M059J (cell line): Measurements from ENCODE around the gene EXOC4. TPM values are rescaled to one million over a fixed set of nuclear protein-coding genes. Genes with fewer than 3 reads are reported as not detected.
A peak's percentile ranks its signal among the peaks of the same experiment; 100 is the strongest.

Source experiments
- DNase-seq: peaks from one replicate; pipeline ENCODE4 v3.0.0-alpha.2; 2012; ENCODE audit warnings: low read depth
- total RNA-seq: library from RNA; depleted of rRNA; stranded (reverse); fragments of >200 nt; shearing (Covaris generic); gene quantifications from 2 replicates; pipeline ENCODE4 v1.2.3, GENCODE V29; 2014

EXOC4 gene
- total RNA-seq, 1 experiment from 2014 or later: 70.5 TPM

DNA sequence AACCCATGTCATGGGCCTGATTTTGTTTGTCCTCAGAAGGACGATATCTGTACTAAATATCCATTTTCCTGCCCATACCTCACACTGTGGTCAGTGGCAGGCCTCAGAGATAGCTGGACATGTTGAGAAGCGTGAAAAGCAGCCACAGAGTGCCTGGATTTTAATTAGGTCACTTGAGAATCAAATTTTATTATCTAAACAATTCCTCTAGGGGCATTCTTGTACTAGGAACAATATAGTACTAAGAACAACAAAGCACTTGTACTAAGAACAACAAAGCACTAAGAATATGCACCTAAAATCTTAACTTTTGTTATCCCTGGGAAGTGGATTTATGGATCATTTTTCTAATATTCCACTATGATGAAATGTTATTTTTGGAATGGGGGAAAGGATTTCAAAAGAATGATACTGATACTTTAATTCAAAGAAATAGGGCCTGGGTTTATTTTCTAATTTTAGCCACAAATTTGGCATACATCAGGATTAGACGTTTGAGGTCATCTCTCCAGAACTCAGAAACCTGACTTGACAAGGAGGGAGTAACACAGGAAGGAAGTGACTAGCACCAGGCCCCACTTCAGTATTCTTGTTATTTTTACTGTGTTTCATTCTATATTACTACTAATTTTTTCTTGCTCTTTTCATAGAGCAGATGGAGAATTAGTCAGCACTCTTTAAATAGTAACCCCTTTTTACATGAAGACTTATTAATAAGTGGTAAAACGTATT is 112.2 kb downstream of the EXOC4 start:
- peak; percentile 39 for DNase-seq

DNA sequence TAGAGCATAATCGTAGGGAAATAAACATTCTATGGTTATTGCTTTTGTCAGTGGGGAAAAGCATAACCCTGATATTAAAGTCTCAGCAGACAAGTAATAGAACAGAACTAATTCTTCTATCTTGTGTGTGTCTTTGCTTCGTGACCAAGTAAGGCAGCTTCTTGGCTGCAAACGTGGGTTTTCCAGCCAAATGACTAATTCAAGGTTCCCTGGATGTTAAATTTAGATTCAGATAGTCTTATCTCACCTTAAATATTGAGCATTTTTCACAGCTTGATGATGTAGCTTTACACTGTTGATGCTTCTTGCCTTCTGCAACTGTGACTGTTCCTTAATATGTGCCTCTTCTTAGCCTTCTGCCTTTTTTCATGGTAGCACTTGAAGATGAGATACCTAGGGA is 113.0 kb downstream of the EXOC4 start:
- peak; percentile 30 for DNase-seq

DNA sequence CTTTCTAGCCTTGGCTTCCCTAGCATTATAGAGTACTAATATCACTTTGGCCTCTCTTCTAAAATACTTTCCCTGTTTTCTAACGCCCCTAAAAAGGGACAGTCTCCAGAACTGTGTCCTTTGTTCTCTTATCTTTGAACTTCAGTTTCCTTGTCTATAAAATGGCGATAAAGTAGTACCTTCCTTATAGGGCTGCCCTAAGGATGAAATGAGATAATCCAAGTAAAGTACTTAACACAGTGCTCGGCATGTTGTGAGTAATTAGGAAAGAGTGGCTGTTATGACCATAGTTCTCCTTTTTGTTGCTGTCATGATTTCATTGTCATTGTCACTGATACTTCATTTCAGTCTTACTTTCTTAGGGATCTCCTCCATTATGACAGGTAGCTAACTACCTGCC is 114.7 kb downstream of the EXOC4 start:
- no peak for DNase-seq

DNA sequence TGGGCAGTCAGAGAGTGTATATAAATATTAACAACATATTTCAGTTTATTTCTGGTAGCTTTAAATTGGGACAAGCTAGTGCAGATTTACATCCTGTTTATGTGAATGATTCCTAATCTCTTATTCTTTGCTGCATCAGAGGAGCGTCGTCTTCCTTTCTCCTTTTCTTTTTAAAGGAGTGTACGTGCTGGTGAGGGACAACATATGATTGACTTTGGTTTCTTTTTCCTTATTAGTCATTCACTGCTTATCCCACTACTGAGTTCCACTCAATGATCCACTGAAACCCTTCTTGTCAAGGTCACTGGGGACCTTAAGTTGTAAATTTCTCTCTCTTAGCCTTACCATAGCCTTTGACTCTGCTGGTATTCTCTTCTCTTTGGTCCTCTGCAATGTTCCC is 116.3 kb downstream of the EXOC4 start:
- DNase-seq: no peak

DNA sequence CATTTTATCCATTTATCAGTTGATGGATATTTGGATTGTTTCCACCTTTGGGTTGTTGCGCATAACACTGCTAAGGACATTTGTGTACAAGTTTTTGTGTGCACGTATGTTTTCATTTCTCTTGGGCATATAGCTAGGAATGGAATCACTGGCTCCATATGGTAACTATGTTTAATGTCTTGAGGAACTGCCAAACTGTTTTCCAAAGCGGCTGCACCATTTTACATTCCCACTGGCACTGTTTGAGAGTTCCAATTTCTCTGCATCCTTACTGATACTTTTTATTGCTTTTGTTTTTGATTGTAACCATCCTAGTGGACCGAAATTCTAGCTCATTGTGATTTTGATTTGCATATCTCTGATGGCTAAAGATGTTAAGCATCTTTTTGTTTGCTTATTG is 118.7 kb downstream of the EXOC4 start:
- DNase-seq: no peak

DNA sequence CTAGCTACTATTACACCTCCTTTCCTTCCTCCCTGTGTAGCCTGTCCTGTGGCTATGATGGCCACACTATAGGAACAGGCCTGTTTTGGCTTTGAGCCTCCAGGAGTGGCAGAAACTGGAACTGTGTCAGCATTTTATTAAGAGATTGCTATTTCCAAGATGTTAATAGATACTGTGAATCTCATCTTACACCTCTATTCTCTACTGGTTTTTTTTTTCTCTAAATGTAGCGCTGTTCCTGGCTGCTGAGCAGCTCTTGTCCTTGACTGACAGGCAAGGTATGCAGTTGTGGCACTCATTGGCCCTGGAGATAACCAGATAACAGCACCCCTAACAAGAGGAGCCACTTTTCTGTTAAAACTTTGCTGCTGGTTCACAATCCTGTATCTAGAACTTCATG is 119.5 kb downstream of the EXOC4 start:
- no peak for DNase-seq

DNA sequence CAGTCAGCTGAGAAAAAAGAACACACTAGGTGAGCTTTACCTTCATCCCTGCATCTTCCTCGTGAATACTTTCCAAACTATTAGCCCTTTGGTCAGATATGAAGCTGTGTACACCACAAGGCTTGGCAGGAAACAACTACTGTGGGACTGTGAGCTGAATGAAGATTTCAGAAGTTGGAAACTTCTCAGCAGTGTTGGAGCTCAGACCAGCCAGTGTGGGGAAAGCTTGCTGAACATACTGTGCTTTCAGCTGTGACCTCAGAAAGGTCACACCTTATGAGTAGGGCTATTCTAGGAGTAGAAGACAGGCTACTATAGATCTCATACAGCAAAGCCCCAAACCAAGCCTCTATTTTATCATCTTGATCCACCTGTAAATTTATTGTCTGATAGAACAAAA is 123.6 kb downstream of the EXOC4 start:
- no peak for DNase-seq

DNA sequence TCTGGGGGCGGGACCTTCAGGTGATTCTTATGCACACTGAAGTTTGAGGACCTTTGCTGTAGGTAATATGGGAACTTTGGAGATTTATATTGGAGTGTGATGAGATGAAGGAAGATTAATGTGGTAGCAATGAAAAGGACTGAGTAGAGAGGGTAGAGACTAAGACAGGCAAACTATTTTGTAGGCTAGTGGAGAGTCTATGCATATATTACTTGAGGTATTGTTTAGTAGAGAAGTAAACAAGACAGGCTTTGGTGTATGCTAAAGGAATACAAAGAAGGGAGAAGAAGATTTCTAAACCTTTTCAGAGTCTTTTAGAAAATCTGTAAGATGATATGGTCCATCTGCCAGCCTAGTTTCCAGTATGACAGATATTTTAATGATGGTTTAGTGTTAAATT is 129.1 kb downstream of the EXOC4 start:
- DNase-seq: no peak

DNA sequence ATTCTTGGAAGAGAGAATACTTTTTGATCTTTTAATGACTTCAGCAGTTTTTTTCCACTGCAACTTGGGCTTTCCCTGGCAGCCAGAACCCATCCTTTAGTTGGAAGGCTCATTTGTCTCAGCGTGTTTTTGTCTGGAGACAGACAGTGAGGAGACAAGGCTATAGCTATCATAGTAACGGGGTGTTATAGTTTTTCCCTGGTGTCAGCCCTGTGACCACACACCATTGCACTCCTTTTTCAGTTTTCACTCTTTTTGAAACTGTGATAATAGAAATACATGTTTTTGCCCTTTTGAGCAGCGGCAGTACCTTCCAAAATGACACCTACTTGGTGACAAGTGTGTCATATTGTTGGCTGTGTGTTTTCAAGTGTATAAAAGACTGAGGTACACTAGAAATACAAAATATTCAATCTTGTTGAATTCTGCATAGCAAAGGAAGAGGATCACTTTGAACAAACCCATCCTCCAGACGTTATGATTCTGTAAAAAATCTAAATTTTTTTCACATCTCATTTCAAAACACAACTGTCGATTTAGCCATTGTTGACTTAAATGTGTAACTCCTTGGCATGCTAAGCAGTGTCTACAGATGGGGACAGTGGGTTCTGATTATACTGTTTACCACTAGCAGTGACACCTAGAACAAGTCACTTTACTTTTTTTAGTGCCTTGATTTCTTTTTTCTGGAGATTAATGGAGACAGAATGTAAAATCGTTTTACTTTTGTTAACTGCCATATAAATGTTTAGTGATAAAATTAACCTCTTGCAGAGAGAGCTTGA is 130.1 kb downstream of the EXOC4 start:
- DNase-seq: no peak

DNA sequence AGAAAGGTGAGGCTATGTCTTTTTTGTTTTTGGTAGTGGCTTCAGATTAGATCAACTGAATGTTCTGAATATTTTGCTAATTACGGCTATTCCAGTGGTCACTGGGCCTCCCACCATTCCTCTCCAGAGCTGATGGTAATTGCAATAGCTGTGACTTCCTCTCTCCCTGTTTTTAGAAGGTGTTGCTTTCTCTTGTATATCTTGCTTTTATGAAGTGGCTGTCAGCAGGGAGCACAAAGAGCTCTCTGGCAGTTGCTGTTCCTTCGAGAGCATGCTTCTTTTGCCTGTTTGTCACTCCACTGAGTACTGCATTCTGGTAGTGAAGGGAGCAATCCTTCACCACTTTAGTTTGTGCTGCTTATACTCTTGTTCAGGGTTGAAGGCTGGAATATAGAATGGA is 133.3 kb downstream of the EXOC4 start:
- no peak for DNase-seq

DNA sequence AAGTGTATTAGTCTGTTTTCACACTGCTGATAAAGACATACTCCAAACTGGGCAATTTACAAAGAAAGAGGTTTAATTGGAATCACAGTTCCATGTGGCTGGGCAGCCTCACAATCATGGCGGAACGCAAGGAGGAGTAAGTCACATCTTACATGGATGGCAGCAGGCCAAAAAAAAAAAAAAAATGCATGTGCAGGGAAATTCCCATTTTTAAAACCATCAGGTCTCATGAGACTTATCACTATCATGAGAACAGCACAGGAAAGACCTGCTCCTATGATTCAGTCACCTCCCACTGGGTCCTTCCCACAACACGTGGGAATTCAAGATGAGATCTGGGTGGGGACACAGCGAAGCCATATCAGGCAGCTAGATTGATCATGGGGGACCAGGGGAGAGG is 136.8 kb downstream of the EXOC4 start:
- DNase-seq: no peak

DNA sequence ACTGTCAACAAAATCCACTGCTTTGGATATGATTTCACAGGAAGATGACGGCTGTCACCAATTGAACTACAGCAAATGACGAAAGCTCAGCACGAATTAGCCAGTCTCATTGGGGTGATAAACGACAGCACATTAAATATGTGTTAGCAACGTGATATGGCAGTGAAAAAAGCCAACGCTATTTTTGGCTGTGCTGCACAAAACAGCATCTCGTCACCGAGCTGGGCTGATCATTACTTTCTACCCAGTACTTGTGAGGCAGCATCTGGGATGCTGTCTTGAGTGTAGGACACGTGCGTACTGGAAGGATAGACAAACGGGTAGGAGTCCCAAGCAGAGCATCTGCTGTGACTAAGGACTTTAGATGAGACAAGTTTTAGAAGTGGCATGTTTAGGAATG is 138.3 kb downstream of the EXOC4 start:
- no peak for DNase-seq

DNA sequence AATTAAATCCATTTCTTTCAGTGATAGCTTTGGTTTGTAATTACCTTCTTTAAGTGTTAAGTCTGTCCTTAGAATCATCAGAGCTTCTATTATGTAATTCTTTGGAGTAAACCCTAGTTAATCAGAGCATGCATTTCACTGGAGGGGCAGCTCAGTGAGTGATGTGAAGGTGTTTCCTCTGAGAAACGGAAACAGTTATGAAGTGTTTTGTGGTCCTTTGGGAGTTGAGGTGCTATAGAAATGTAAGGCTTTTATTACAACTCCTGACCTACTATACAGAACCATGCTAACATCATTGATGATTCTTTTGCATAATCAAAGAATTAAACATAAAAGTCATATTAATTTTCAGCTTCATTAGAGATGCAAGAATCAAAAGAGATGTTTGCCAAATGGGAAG is 141.5 kb downstream of the EXOC4 start:
- DNase-seq: no peak

DNA sequence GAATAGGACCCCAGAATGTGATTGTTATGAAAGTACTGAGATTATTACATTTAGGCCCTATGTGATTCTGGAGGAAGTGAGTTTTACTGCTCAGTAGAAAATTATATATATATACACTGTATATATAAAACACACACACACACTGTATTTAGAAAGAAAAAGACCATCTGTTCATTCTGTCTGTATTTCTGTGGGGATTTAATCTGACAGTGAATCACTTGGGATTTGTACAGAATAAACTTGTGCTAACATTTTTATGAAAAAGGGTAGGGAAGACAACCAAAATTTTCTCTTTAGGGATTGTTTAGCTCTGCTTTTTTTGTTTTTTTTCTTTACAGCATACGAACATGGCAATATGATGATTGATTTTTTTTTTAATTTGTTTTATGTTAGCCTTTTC is 142.7 kb downstream of the EXOC4 start:
- no peak for DNase-seq

DNA sequence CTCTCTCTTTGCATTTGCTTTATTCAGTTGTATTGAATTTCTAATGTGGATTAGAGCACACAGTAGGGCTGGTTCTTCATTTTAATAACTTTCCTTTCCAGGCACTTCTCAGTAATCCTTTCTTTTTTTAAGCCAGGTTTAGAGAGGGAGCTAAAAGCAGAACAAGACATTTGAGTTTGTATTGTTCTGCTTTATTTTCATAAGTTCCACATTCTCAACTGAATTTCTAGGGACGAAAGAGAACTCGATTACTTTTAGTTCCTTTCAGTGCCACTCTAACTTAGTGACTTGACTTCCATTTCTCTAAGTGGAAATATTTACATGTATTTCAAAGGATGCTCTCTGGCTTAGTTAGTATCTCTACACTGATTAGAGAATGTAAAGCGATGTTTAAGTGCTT is 145.6 kb downstream of the EXOC4 start:
- no peak for DNase-seq

DNA sequence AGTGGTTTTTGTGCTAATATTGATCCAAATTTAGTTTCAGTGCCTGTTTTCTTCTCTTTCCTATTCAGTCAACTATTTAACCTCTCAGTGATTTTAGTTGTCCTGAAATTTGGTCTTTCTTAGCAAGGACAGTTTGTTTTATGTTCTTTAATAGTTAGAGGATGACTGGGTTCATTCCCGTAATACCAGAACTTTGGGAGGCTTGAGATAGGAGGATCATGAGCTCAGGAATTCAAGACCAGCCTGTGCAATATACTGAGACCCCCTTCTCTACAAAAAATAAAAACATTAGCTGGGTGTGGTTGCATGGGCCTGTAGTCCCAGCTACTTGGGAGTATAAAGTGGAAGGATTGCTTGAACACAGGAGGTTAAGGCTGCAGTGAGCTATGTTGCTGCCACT is 148.3 kb downstream of the EXOC4 start:
- no peak for DNase-seq

DNA sequence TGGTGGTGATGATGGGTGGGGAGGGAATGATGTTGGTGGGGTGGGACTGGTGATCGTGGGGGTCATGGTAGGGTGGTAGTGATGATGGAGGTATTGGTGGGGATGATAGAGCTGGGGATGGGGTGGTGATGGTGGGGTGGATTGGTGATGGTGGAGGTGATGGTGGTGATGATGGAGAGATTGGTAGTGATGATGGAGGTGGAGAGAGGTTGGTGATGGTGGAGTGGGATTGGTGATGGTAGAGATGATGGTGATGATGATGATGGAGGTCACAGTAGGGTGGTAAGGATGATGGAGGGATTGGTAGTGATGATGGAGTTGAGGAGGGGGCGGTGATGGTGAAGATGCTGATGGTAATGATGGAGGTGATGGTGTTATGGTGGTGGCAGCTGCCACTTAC is 155.3 kb downstream of the EXOC4 start:
- no peak for DNase-seq

DNA sequence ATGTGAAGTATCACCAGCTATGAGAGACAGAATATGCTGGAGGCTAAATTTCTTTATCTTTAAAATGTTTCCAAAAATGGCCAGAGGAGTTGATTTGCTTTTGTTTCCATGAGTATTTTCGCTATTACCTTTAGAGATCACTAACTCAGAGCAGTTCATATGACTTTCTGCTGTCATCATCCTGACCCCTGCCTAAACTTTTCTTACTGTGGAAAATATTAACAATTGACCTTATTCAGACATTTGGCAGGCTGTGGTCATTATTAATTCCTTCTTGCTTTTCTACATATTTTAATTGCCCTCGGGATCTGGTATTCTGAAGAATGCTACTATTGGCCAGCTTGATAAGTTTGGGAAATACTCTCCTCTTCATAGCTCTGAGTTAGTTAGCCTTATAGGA is 156.5 kb downstream of the EXOC4 start:
- no peak for DNase-seq

DNA sequence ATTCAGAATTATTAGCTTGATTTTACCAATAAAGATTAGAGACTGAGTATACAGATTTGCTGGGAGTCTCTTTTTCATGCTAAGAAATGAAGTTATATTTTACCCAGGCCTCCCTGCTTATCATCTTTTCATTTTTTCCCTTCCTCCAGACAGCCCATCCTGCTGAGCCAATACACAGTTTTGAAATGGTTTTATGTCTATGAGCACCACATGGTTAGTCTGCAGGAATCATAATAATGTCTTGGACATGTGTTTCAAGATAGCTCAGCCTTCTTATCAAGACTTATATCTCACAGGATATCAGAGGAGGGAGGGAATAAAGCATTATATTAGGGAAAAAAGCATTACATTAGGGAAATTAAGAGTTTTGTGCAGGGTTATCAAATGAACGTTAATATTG is 157.1 kb downstream of the EXOC4 start:
- no peak for DNase-seq

DNA sequence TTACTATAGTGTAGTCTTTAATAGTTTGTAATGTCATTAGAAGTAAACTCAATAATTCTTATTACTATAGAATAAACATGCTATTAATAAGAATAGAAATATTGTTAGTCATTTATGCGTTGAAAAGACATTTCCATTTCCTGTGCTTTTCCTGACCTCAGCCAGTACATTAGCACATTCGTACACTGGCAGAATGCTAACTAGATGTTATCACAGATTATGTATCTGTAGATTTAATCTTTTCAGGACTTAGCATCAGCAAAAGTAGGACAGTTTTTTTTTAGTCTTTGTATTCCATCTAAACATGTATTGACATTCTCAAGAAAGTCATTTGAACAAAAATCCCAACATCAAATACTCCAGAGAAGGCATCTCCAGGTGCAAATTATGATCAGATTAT is 158.5 kb downstream of the EXOC4 start:
- no peak for DNase-seq

DNA sequence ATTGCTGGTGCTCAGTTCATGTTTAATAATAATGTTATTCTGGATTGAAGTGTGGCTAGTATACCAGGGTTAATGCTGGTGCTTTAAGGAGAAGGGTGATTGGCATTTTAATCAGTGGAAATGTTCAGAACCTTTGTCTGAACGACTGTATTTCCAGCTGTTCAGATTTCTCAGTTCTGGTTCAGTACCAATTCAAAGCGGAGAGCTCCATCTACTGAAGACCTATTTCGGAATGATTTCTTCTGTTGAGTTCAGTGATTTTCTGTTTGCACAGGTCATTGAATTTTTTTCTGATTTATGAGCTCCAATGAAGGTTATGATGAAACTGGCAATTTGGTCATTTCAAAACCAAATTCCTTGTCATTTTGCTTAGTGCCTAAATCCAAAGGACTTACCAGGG is 160.1 kb downstream of the EXOC4 start:
- DNase-seq: no peak

DNA sequence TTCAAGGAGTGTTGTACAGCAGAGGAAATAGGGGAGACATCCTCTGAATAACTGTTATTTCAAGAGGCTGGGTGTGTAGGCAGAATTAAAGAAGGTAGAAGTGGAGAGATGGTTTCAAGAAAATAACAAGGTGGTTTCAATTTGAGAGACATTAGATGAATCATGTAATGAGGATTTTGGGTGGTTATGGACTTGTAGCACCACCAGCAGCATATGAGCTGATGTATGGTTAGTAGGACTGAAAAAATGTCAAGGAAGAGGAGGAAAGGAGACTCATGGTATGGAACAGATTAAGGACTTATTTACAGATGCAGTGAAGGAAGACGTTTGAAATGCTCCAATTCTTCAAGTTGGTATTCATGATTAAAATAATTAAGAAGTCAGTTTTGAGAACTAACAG is 166.2 kb downstream of the EXOC4 start:
- no peak for DNase-seq

DNA sequence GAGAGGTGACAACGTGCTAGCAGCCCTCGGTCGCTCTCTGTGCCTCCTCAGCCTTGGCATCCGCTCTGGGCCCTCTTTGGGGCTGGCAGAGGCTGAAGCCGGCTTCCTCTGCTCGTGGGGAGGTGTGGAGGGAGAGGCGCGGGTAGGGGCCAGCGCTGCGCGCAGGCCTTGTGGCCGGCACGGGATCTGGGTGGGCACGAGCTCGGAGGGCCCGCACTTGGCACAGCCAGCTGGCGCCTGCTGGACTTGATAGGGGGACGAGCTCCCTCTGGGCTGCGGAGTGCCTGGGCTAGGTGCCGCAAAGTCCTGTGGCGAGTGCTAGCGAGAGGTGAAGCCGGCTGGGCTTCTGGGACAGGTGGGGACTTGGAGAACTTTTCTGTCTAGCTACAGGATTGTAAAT is 170.7 kb downstream of the EXOC4 start:
- DNase-seq: no peak

DNA sequence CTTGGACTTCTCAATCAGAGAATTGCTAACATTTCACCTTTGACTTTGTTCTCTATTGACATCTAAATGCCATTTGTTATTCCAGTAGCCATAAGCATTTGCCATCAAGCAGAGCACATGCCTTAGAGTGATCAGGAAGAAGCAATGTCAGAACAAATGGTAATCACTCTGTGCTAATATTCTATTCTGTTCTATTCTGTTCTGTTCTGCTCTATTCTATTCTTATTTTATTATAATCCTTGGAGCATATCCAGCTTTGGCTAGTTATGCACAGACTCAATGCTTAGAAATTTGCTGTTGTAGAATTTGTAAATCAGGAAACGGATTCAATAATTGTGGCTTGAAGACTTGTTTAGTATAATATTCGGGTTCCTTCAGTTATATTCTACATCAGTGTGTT is 175.4 kb downstream of the EXOC4 start:
- DNase-seq: no peak
